Activated CD4-positive, alpha-beta T cell treated with anti-CD3 and anti-CD28 coated beads for 4 hours (primary cell): Measurements from ENCODE around the gene GRIN2A.

Source experiments
- DNase-seq, 2 donors: peaks; one replicate each; pipeline ENCODE4 v3.0.0-alpha.2; 2020

The GRIN2A gene

GRCh38 chr16:10182222-10183053, at the start of gene GRIN2A:
GRIN2A (minus strand) TSS chr16:10182428; CDS start chr16:10180411, 2,017 bp downstream.
- no peak for DNase-seq

- DNase-seq, result no peak
Measured at GRCh38 chr16:10231563-10231962, 49.3 kb upstream of the GRIN2A start.

GRCh38 chr16:10228779-10229178, 46.6 kb upstream of the GRIN2A start:
- DNase-seq, result no peak

- no peak for DNase-seq
Measured at GRCh38 chr16:10226987-10227306, 44.7 kb upstream of the GRIN2A start.

GRCh38 chr16:10226141-10226986, 44.1 kb upstream of the GRIN2A start:
- no peak for DNase-seq

- DNase-seq, result no peak
Measured at GRCh38 chr16:10225653-10226052, 43.4 kb upstream of the GRIN2A start.

- no peak for DNase-seq
Measured at GRCh38 chr16:10224850-10225249, 42.6 kb upstream of the GRIN2A start.

GRCh38 chr16:10220942-10221341, 38.7 kb upstream of the GRIN2A start:
- DNase-seq, result no peak

GRCh38 chr16:10219742-10220141, 37.5 kb upstream of the GRIN2A start:
- no peak for DNase-seq

- DNase-seq, result no peak
Measured at GRCh38 chr16:10218490-10219206, 36.4 kb upstream of the GRIN2A start.

GRCh38 chr16:10213748-10214147, 31.5 kb upstream of the GRIN2A start:
- DNase-seq, result no peak

GRCh38 chr16:10210944-10211343, 28.7 kb upstream of the GRIN2A start:
- DNase-seq, result no peak

GRCh38 chr16:10206865-10207264, 24.6 kb upstream of the GRIN2A start:
- DNase-seq, result no peak

- no peak for DNase-seq
Measured at GRCh38 chr16:10206215-10206614, 24.0 kb upstream of the GRIN2A start.

GRCh38 chr16:10205688-10206087, 23.5 kb upstream of the GRIN2A start:
- no peak for DNase-seq

- DNase-seq, result no peak
Measured at GRCh38 chr16:10202649-10203048, 20.4 kb upstream of the GRIN2A start.

- DNase-seq, result no peak
Measured at GRCh38 chr16:10200637-10201586, 18.7 kb upstream of the GRIN2A start.

- no peak for DNase-seq
Measured at GRCh38 chr16:10196999-10197398, 14.8 kb upstream of the GRIN2A start.

- DNase-seq, result no peak
Measured at GRCh38 chr16:10191096-10191495, 8.9 kb upstream of the GRIN2A start.

- no peak for DNase-seq
Measured at GRCh38 chr16:10189861-10190390, 7.7 kb upstream of the GRIN2A start.

GRCh38 chr16:10188236-10188635, 6.0 kb upstream of the GRIN2A start:
- no peak for DNase-seq
